HG02981 (cell line): Measurements from ENCODE around the gene SURF6.
"Not testable (repeated sequence)": the region's sequence is repeated elsewhere in the genome, so short reads cannot be mapped to it uniquely, and the experiment has no call there.

Experiments used
- ATAC-seq: cut with Tn5 transposase; IDR thresholded peaks from one replicate; pipeline ENCODE4 v1.9.1; 2021; ENCODE audit warnings: mild to moderate bottlenecking, moderate library complexity; ENCODE audit not compliant: unreplicated experiment

Gene SURF6

DNA sequence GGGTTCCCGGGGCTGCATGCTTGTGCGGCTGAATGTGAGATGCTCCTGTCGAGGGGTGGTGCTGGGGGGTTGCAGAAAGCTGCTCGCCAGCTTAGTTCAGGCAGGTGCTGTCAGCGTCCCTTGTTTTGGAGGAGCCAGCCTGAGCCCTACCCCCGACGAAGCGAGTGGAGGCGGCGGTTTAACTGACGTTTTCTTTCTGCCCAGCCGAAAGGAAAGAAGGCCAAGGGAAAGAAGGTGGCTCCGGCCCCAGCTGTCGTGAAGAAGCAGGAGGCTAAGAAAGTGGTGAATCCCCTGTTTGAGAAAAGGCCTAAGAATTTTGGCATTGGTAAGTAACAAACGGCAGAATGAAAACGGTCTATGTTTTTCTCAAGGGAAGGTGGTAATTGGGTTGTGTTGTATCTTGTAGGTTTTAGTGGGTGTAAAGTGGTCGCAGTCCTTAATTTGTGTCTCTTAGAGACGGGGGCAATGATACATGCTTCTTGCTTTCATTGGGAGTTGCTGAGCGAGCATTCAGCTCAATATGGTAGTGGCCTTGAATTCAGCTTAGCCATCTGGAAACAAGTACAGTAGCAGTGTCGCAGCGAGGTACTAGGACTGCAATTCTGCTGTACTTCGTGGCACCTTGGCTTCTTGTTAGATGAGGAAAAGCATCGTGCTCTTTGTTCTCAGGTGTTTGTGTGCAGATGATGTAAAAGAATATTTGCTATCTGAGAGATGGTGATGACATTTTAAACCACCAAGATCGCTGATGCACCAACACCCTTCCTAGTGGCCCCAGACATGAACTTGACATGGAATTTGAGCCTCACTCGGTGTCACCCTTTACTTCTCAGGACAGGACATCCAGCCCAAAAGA, 13.0 kb upstream of the SURF6 start:
- no peak for ATAC-seq

DNA sequence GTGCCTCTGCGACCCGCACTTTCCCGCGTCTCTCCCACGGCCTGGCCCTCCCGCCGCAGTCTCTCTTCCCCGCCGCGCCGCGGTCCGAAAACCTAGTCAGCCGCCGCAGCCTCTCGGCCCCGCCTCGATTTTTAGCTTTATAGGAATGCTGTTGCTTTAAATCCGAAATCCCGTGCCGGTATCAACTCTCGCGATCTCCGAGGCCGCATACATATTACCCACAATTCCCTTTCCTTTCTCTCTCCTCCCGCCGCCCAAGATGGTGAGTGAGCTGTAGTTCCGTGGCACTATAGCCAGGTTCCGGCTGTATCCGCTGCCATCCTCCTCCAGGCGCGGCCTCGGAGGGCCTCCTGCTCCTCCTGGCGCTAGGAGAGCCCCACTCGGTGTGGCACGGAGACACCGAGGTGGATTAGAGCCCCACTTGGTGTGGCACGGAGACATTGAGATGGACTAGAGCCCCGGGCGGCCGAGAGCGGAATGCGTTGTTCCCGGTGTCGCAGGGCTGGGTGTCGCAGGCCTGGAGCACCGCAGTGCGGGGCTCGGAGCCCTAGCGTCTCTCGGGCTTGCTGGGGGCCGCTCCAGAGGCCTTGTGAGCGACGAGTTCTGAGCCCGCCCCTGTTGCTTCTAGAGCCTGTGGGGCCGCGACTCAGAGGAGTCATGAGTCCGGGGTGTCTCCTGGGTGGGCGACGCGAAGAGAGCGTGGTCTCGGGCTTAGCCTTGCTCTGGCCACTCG, 12.2 kb upstream of the SURF6 start, which contains the start of the genes MED22 and RPL7A:
TSS of gene MED22 (minus strand) at position 147 of the 733 bp plus-strand sequence. CDS start 1,469 bp downstream, outside the sequence.
TSS of gene RPL7A (plus strand) at position 234 of the 733 bp plus-strand sequence. CDS start at position 260, 26 bp downstream.
- peak; percentile 70 for ATAC-seq

DNA sequence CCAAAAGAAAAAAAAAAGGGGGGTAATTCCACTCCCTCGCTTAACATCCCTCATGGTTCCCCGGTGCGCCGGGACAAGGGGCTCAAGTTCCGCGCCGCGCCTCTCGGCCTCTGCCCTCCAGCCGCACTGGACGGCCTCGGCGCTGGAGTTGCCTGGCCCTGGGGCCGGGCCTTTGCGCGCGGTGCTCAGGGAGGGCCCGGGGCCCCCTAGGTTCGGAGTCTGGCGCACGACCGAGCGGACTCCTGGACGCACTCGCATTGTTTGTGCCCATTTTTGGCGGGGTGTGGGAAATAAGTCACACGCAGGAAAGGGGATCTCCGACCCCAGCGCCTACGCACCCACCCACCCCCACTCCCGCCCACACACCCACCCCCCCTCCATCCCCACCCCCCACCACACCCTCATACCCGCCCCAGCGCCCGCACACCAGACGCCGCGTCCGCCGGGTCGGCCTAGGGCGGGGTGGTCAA, 11.6 kb upstream of the SURF6 start:
- ATAC-seq = peak; percentile 23

DNA sequence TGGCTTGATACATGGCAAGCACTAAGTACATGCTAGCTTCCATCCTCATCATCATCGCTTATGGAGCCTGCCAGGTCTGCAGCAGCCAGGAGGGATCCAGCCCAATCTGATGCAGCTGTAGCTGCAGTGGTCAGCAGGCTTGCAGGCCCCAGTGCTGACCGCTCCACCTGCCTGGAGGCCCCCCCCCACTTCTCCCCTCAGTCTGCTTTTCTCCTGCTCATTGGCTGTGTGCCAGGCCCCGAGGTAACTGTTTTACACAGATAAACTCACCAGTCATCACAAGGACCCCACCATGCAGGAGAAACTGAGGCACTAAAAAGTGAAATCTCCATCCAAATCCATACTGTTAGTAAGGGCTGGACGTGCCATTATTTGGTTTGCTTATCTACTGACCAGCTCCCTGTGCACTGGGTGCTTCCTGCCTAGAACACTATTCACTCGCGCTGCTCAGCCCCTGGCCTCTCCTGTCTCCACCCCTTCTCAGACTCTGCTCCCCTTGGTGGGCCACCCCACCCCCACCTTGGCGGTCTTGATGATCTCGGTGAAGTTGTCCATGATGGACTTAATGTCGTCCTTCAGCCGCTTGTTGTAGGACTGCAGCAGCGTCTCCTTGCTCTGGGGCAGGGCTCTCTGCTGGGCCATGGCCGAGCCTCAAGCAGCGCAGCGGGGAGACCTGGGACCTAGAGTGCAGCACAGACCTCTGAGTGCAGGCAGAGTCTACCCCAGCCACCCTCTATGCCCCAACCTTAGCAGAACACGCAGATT, 10.2 kb upstream of the SURF6 start:
- ATAC-seq = no peak

DNA sequence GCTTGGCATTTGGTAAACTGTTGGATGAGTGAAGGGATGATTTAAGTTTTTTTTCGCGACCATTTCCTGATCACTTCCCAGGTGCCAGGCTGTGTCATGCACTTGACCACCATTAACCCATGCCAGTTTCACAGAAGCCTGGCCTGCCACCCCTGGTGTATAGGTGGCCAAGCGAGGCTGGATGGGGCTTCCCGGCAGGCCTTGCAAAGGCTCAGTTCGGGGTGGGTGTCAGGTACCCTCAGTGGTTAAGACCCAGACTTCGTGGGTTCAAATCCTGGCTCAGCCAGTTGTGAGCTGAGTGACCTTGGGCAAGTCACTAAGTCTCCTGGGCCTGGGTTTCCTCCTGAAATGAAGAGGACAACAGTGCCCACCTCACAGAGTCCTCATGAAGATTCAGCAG, 9.6 kb upstream of the SURF6 start:
- no peak for ATAC-seq

DNA sequence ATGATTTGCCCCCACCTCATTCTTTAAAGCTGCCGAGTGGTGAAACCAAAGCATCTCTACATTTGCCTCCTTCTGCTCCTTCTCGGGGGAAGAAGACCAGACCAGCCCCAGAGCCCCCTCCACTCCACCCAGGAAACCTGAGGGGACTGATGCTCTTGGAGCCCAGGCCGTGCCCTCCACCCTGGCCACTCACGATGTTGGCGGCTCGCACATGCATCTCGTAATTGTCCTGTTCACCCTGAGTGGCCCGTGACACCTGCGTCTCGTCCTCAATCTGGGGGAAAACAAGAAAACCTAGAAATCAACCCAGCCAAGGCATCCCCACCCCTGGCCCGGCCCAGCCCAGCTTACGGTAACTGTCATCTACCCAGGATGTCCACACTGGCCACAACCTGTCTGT, 9.0 kb upstream of the SURF6 start:
- no peak for ATAC-seq

DNA sequence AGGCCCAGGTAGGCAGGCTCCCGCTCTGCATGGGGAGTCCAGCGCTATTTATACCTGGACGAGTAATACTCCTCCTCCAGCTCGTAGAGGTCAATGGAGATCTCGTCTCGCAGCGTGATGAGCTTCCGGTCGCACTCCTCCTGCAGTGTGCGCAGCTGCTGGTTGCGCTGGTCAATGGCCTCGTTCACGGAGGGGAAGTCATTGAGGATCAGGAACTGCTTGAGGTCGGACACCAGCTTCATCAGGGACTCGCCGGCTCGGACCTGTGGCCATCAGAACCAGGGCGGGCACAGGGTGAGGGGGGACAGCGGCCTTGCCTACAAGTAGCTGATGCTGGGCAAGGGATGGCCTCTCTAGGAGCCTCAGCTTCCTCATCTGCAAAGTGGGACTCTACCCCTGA, 8.1 kb upstream of the SURF6 start:
- no peak for ATAC-seq

DNA sequence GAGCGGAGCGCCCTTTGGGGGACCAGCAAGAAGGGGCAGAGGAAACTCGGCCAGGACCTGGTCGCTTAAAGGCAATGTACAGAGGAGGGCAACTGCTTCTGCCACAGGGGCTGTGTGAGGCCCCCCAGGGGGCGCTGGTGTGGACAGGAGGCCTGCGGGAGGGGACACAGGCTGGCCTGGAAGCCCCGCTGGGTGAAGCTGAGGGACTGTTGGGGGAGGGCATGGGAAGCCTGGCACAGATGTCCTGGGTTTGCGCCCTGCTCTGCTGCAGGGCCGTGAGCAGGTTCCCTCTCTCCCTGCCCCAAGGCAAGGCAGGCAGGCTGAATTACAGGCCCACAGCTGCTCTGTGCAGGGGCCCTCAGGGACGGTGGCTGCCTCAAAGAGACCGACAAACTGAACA, 6.6 kb upstream of the SURF6 start:
- no peak for ATAC-seq

DNA sequence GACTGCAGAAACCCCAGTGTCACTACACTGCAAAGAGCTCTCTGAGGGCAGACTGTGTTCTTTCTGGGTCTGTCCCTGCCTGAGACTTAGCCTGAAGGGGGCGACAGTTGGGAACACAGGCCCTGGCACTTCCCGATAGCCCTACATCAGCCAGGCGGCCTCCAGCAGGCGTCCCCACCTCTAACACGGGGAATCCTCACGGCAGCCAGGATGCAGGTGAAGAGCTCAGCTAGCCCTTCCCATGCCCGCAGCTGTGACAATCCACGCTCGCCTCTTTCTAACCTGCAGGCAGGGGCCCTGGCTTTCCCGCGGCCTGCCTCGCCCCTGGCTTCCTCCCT, 6.0 kb upstream of the SURF6 start:
- no peak for ATAC-seq

DNA sequence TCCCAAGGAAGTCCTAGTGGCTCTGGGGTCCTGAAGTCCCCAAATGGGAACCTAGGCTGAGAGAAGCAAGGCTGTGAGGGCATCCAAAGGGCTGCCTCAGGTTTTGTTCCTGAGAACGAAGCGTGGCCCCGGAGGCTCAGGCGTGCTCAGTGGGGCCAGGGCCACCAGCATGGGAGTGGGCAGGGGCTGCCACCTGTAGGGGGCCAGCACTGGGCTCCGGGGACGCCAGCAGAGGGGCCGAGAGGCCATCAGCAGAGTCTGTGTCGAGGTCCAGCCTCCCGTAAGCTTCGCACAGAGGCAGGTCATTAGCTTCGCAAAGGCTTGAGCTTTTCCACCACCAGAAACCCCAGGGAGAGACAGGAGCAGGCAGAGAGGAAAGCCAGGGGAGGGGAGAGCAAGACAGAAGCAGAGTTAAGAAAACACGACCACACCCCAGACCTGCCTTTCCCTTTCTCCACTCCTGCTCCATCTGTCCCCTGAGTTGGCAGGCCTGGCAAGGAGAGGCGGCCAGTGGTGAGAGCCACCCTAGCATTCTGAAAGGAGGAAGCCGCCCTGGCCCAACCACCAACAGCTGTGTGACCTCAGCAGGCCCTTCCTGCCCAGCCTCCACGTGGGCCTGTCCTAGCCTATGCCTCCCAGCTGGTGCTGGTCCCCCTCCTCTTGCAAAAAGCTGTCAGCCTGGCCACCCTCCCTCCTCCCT, 5.5 kb upstream of the SURF6 start:
- no peak for ATAC-seq

DNA sequence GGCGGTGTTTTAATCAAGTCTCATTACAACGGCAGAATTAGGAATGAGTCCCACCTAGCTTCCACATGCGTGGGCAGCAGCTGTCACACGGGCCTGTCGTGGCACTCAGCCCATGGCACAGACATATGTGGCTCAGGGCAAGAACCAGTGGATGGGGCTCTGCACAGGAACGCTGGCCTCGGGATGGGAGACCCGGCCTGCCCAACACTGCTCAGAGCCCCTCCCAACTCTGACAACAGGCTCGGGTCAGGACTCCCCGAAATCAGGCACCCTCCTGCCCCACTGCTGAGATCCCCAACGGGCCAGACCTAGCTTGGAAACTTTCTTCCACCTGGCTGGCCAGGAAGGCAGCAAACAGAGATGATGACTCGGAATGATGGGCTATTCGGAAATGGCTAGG, 4.9 kb upstream of the SURF6 start:
- ATAC-seq = no peak

DNA sequence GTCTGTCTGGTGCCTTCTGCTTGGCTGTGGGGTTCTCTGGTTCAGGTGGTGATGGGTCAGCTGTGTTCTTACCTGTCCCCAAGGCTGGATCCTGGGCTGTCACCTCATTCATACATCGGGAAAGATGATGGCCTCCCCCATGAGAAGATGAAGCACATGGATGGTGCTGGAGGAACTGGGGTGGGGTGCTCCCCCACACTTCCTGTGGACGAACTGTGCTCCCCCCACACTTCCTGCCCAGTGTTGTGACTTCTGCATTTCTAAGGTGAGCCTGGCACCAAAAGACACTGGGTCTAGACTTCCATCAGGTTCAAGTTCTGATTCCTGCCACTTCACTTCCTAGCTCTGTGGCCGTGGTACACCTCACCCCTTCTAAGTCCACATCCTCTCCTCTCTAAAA, 4.3 kb upstream of the SURF6 start:
- no peak for ATAC-seq

DNA sequence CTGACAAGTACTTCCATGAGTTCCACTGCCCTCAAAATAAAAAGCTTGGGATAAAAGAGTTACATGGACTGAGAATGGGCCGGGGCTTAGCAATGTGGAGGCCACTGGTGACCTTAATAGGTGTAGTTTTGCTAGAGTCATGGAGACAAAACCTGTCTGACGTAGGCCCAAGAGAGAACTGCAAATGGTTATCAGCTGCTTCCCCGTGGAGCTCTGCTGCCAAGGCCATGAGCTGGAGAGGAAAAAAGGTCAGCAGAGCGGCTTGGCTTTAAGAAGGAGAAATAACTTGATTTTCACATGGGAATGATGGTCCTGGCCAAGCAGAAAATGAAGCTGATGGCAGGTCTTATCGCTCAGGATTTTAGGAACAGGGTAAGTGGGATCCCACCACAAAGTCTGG, 3.7 kb upstream of the SURF6 start:
- no peak for ATAC-seq

DNA sequence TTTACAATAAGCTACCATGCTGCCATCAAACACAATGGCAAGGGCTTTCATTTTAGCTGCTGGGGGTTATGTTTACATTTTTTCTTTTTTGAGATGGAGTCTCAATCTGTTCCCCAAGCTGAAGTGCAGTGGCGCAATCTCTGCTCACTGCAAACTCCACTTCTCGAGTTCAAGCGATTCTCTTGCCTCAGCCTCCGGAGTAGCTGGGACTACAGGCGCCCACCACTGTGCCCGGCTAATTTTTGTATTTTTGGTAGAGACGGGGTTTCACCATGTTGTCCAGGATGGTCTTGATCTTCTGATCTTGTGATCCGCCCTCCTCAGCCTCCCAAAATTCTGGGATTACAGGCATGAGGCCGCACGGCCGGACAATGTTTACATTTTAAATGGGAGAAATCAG, 1.1 kb downstream of the SURF6 start:
- ATAC-seq = not testable (repeated sequence)

DNA sequence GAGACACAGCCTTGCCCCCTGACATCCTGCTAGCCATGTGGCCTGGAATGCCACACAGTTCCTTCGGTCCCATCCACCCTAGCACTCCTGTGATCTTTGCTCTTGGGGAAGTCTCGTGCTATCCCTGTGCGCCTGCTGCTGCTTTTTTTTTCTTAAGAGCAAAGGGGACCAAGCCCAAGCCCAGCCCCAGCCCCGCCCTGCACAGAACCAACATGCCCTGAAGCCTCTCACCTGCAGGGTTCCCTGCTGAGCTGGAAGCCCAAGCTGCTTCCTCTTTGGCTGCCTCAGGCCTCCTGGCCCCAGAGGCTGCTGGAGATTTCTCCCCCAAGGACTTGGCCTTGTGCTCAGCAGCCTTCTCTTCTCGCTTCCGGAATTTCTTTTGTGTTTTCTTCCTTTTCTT, 1.8 kb downstream of the SURF6 start:
- ATAC-seq = no peak

DNA sequence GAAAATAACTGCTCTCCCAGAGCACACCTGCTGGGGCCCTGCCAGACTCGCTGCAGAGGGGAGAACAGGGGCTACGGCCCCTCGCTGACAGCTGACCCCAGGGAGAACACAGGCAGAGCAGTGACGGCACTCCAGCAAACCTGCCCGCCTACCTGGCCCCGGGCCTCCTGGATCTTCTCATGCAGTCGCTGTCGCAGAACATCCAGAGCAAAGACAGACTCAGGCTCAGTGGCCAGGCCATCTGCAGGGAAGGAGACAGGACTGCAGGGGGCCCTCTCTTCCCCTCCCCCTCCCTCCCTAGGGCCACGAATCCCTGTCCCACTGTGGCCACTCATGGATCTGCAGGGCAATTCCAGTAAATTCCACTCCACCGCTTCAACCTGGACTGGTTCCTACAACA, 2.4 kb downstream of the SURF6 start:
- no peak for ATAC-seq

DNA sequence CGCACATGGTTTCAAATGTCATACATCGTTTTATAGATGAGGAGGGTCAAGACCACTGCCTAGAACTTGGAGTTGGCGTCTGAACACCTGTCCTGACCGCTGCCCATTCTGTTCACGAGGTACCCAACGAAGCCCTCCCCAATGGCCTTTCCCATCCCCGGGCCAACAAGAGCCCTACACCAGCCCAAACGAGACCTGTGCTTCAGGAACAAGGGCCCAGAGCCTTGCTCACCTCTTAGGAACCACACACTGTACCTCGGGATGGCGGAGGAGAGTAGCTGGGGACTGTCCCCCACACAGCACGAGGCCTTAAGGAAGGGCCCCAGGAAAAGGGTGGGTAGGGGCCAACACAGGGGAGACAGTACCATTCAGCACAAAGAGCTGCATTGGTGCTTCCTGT, 3.0 kb downstream of the SURF6 start:
- ATAC-seq = no peak

DNA sequence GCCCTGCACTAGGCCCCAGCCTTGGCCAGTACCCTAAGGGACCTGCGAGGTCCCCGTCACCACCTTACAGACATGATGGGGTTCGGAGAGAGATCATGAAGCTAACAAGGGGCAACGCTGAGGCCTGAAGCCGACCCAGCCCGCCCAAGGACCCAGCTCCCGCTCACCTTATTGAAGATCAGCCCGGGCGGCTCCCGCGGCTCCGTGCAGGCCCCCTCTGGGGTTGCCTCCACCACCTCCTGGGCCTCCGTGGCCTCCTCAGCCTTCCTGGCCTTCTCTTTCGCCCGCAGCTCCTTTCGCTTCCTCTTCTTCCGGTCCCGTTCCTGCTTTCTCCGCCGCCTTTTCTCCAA, 3.6 kb downstream of the SURF6 start:
- ATAC-seq = no peak

DNA sequence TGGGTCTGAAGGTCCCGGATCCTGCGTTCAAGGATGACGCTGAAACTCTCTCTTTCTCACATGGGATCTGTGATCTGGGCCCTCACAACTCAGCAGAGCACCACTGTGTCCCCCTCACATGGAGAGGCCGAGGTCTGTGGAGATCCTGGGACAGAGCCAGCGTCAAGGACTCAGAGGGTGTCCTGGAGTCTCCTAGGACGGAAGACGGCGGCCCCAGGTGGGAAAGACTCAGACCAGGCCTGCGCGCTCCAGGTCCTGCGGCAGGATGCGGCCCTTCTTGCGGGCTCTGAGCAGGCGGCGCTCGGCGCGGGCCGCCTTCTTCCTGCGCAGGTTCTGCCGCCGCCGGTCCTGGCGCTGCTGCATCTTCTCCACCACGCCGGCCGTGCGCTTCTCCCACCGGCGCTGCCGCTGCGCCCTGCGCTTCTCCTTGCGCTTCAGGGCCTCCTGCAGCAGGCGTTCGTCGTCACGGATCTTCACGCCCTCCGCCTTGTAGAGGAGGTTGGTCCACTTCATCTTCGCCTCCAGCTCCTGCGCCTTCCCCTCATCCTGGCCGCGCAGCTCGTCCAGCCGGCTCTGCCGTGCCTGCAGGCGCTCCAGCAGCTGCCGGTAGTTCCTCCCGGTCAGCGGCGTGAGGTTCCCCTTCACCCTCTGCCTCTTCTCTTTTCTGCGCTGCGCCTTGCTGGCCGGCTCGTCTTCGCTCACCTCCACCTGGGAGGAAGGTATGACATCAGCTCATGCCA, 4.2 kb downstream of the SURF6 start:
- ATAC-seq = no peak

DNA sequence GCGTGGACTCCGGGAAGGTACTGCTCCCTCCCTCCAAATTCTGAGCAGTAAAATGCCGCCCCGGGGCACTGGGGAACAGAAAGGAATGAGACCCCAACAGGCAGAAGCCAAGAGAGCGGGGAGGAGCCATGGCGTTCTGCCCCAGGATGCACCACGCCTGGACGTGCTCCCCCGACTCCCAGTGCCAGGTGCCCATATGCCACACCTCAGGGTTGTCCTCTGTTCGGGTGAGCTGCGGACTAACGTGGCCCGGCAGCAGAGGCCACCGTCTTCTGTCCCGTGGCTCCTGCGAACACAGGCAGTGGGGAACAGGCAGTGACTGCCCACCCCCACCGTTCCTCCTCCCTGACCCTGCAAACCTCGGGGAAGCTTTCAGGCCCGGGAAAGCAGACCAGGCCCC, 4.8 kb downstream of the SURF6 start:
- no peak for ATAC-seq
